GM19397 (cell line): ENCODE measurements around the gene ADAMTS2.

Experiments used
- ATAC-seq: cut with Tn5 transposase; IDR thresholded peaks from one replicate; pipeline ENCODE4 v1.9.1; 2021; ENCODE audit warnings: mild to moderate bottlenecking, moderate library complexity; ENCODE audit not compliant: unreplicated experiment

Gene ADAMTS2

GRCh38 chr5:179373101-179373934 is 28.1 kb upstream of the ADAMTS2 start:
- ATAC-seq: no peak

GRCh38 chr5:179371681-179372680 is 26.7 kb upstream of the ADAMTS2 start:
- no peak for ATAC-seq

- ATAC-seq: no peak
These were observed 25.9 kb upstream of the ADAMTS2 start for GRCh38 chr5:179371121-179371510.

- no peak for ATAC-seq
These were observed 25.3 kb upstream of the ADAMTS2 start for GRCh38 chr5:179370490-179371120.

GRCh38 chr5:179369530-179369884 is 24.2 kb upstream of the ADAMTS2 start:
- no peak for ATAC-seq

GRCh38 chr5:179368806-179369529 is 23.7 kb upstream of the ADAMTS2 start:
- ATAC-seq: no peak

- no peak for ATAC-seq
These were observed 23.0 kb upstream of the ADAMTS2 start for GRCh38 chr5:179368126-179368805.

GRCh38 chr5:179367491-179367890 is 22.2 kb upstream of the ADAMTS2 start:
- ATAC-seq: no peak

GRCh38 chr5:179362355-179362754 is 17.1 kb upstream of the ADAMTS2 start:
- ATAC-seq: no peak

GRCh38 chr5:179361037-179361603 is 15.9 kb upstream of the ADAMTS2 start:
- ATAC-seq: no peak

- ATAC-seq: no peak
These were observed 11.8 kb upstream of the ADAMTS2 start for GRCh38 chr5:179357031-179357430.

- ATAC-seq: no peak
These were observed 11.0 kb upstream of the ADAMTS2 start for GRCh38 chr5:179355976-179356974.

- ATAC-seq: no peak
These were observed 9.1 kb upstream of the ADAMTS2 start for GRCh38 chr5:179354305-179354882.

GRCh38 chr5:179348843-179349242 is 3.6 kb upstream of the ADAMTS2 start:
- no peak for ATAC-seq

- no peak for ATAC-seq
These were observed 2.8 kb upstream of the ADAMTS2 start for GRCh38 chr5:179348011-179348530.

- ATAC-seq: no peak
These were observed 2.3 kb upstream of the ADAMTS2 start for GRCh38 chr5:179347581-179347980.

GRCh38 chr5:179346875-179347274 is 1.6 kb upstream of the ADAMTS2 start:
- ATAC-seq: no peak

- no peak for ATAC-seq
These were observed 1.1 kb upstream of the ADAMTS2 start for GRCh38 chr5:179346401-179346800.
